Loucy (cell line): Measurements from ENCODE around the gene KIAA1614.

Experiments used
- H2AFZ ChIP-seq: fragments of 200-600 bp; sonication (generic); 2 replicates; pipeline ENCODE4 v1.6.0; 2016; ENCODE audit warnings: antibody characterized with exemption, mild to moderate bottlenecking, low read length, moderate library complexity
- H3F3A ChIP-seq: fragments of 200-600 bp; 2 replicates; pipeline ENCODE4 v1.6.0; 2016; ENCODE audit warnings: antibody characterized with exemption, low read depth, mild to moderate bottlenecking
- H3K27me3 ChIP-seq: fragments of 200-600 bp; sonication (generic); 2 replicates; pipeline ENCODE4 v1.6.1; 2014; ENCODE audit warnings: low read length, mild to moderate bottlenecking; ENCODE audit not compliant: insufficient read depth, poor library complexity, severe bottlenecking
- H3K36me3 ChIP-seq: fragments of 200-600 bp; sonication (generic); 2 replicates; pipeline ENCODE4 v1.6.1; 2016; ENCODE audit warnings: low read length; ENCODE audit not compliant: insufficient read depth
- H3K4me1 ChIP-seq: fragments of 200-600 bp; sonication (generic); 2 replicates; pipeline ENCODE4 v1.5.1; 2014; ENCODE audit warnings: low read length, mild to moderate bottlenecking; ENCODE audit not compliant: insufficient read depth, poor library complexity, severe bottlenecking
- H3K4me2 ChIP-seq: fragments of 200-600 bp; sonication (generic); 2 replicates; pipeline ENCODE4 v1.6.0; 2014; ENCODE audit warnings: antibody characterized with exemption, low read length, low read depth, mild to moderate bottlenecking; ENCODE audit not compliant: poor library complexity, severe bottlenecking
- H3K4me3 ChIP-seq: fragments of 200-600 bp; sonication (generic); 2 replicates; pipeline ENCODE4 v1.5.1; 2014; ENCODE audit warnings: low read length, mild to moderate bottlenecking, mixed read lengths; ENCODE audit not compliant: poor library complexity, severe bottlenecking
- H3K79me2 ChIP-seq: fragments of 200-600 bp; sonication (generic); 2 replicates; pipeline ENCODE4 v1.6.1; 2014; ENCODE audit warnings: low read length; ENCODE audit not compliant: insufficient read depth
- H3K9ac ChIP-seq: fragments of 200-600 bp; sonication (generic); 2 replicates; pipeline ENCODE4 v1.6.0; 2014; ENCODE audit warnings: mild to moderate bottlenecking, low read depth, low read length, moderate library complexity; ENCODE audit not compliant: poor library complexity, severe bottlenecking
- H3K9me2 ChIP-seq: fragments of 200-600 bp; sonication (generic); replicated peaks from 2 replicates; pipeline ENCODE4 v1.6.1; 2016; ENCODE audit warnings: low read depth, low read length, mixed read lengths
- H3K9me3 ChIP-seq: fragments of 200-600 bp; sonication (generic); 2 replicates; pipeline ENCODE4 v1.6.1; 2014; ENCODE audit warnings: mild to moderate bottlenecking, antibody characterized with exemption, low read length, low read depth; ENCODE audit not compliant: insufficient read depth
- H4K20me1 ChIP-seq: fragments of 200-600 bp; sonication (generic); 2 replicates; pipeline ENCODE4 v1.6.0; 2014; ENCODE audit warnings: antibody characterized with exemption, low read length, mild to moderate bottlenecking; ENCODE audit not compliant: insufficient read depth, poor library complexity, severe bottlenecking
- CTCF ChIP-seq: fragments of 200-600 bp; sonication (generic); conservative IDR thresholded peaks from 2 replicates; pipeline ENCODE4 v1.5.1; 2014; ENCODE audit warnings: mild to moderate bottlenecking, antibody characterized with exemption, low read length
- EZH2phosphoT487 ChIP-seq: fragments of 200-600 bp; IDR thresholded peaks from 2 replicates; pipeline ENCODE4 v1.6.1; 2018; ENCODE audit warnings: antibody characterized with exemption, mild to moderate bottlenecking, moderate library complexity, borderline replicate concordance

KIAA1614 gene

GRCh38 chr1:180947901-180948640, 35.4 kb downstream of the KIAA1614 start:
- Histone ChIP-seq H3K4me1 (peaks cover 34% of the 10 kb centered on the region), H3K4me2 (no peak overlapping the region), H4K20me1 (no peaks in the 10 kb centered on the region), H3K36me3 (peaks cover 12% of the 10 kb centered on the region; the same call in 1 of the 2 replicates), H3K4me3 (no peak overlapping the region), H3K79me2 (no peaks in the 10 kb centered on the region), H2AFZ (no peak overlapping the region), H3F3A (no peaks in the 10 kb centered on the region), H3K27me3 (no peaks in the 10 kb centered on the region), H3K9me2 (no peaks in the 10 kb centered on the region), H3K9me3 (no peaks in the 10 kb centered on the region), H3K9ac (no peak overlapping the region)
- TF ChIP-seq CTCF (no peak), EZH2phosphoT487 (no peak)

GRCh38 chr1:180948641-180949615, 36.2 kb downstream of the KIAA1614 start:
- H3K9ac ChIP-seq, result no peak overlapping the region
- H3K79me2 ChIP-seq, result no peaks in the 10 kb centered on the region
- no peaks in the 10 kb centered on the region for H3K27me3 ChIP-seq
- H4K20me1 ChIP-seq, result no peaks in the 10 kb centered on the region
- H3K4me2 ChIP-seq, result no peak overlapping the region
- H3K9me3 ChIP-seq, result no peaks in the 10 kb centered on the region
- H3K4me1 ChIP-seq, result peaks cover 34% of the 10 kb centered on the region
- no peak overlapping the region for H2AFZ ChIP-seq
- no peak overlapping the region for H3K4me3 ChIP-seq
- peaks cover 12% of the 10 kb centered on the region; the same call in 1 of the 2 replicates for H3K36me3 ChIP-seq
- no peaks in the 10 kb centered on the region for H3F3A ChIP-seq
- H3K9me2 ChIP-seq, result no peaks in the 10 kb centered on the region
- TF ChIP-seq CTCF (no peak), EZH2phosphoT487 (no peak)

GRCh38 chr1:180949616-180950000, 36.9 kb downstream of the KIAA1614 start:
- Histone ChIP-seq H3K9ac (no peak overlapping the region), H3K4me3 (no peak overlapping the region), H3K9me3 (no peaks in the 10 kb centered on the region), H3K79me2 (no peaks in the 10 kb centered on the region), H2AFZ (no peak overlapping the region), H3K36me3 (peaks cover 17% of the 10 kb centered on the region; the same call in 1 of the 2 replicates), H3K9me2 (no peaks in the 10 kb centered on the region), H3F3A (no peaks in the 10 kb centered on the region), H3K4me1 (peaks cover 30% of the 10 kb centered on the region), H3K27me3 (no peaks in the 10 kb centered on the region), H4K20me1 (no peaks in the 10 kb centered on the region), H3K4me2 (no peak overlapping the region)
- no peak for TF ChIP-seq CTCF
- no peak for TF ChIP-seq EZH2phosphoT487
